ENCODE measurements around the gene ACSM2A.
"Not testable (repeated sequence)": the region's sequence is repeated elsewhere in the genome, so short reads cannot be mapped to it uniquely, and the experiment has no call there.

The ACSM2A gene

GRCh38 chr16:20451364-20451763 is at the start of gene ACSM2A:
TSS of gene ACSM2A (plus strand) at chr16:20451521. CDS start at chr16:20460115, 8,594 bp downstream.
- not testable (repeated sequence) for DNase-seq

- no peak for DNase-seq
Measured at GRCh38 chr16:20402651-20403050, 48.7 kb upstream of the ACSM2A start.

GRCh38 chr16:20404637-20405036 is 46.7 kb upstream of the ACSM2A start, which contains the start of gene PDILT:
TSS of gene PDILT (minus strand) at chr16:20404737. CDS start at chr16:20399300, 5,437 bp downstream.
- no peak for DNase-seq

GRCh38 chr16:20409398-20410120 is 41.8 kb upstream of the ACSM2A start, which contains the start of gene ACSM5:
TSS of gene ACSM5 (plus strand) at chr16:20409534. CDS start at chr16:20411485, 1,951 bp downstream.
- no peak for DNase-seq

- DNase-seq, result no peak
Measured at GRCh38 chr16:20410121-20410723, 41.1 kb upstream of the ACSM2A start.

GRCh38 chr16:20411055-20411454 is 40.3 kb upstream of the ACSM2A start:
- DNase-seq, result no peak

GRCh38 chr16:20415541-20415940 is 35.8 kb upstream of the ACSM2A start:
- no peak for DNase-seq

- not testable (repeated sequence) for DNase-seq
Measured at GRCh38 chr16:20419093-20419492, 32.2 kb upstream of the ACSM2A start.

GRCh38 chr16:20421748-20422147 is 29.6 kb upstream of the ACSM2A start:
- DNase-seq, result not testable (repeated sequence)

GRCh38 chr16:20423772-20424128 is 27.6 kb upstream of the ACSM2A start:
- DNase-seq, result not testable (repeated sequence)

GRCh38 chr16:20424129-20424866 is 27.0 kb upstream of the ACSM2A start:
- no peak for DNase-seq

GRCh38 chr16:20427401-20427797 is 23.9 kb upstream of the ACSM2A start:
- DNase-seq, result not testable (repeated sequence)

GRCh38 chr16:20429499-20429898 is 21.8 kb upstream of the ACSM2A start:
- not testable (repeated sequence) for DNase-seq

- not testable (repeated sequence) for DNase-seq
Measured at GRCh38 chr16:20430480-20430879, 20.8 kb upstream of the ACSM2A start.

- DNase-seq, result no peak
Measured at GRCh38 chr16:20430948-20431347, 20.4 kb upstream of the ACSM2A start.

GRCh38 chr16:20438950-20439349 is 12.4 kb upstream of the ACSM2A start:
- not testable (repeated sequence) for DNase-seq

- not testable (repeated sequence) for DNase-seq
Measured at GRCh38 chr16:20439820-20440231, 11.5 kb upstream of the ACSM2A start.

- DNase-seq, result not testable (repeated sequence)
Measured at GRCh38 chr16:20440731-20441130, 10.6 kb upstream of the ACSM2A start.

GRCh38 chr16:20441191-20441590 is 10.1 kb upstream of the ACSM2A start:
- no peak for DNase-seq

GRCh38 chr16:20441859-20442258 is 9.5 kb upstream of the ACSM2A start:
- not testable (repeated sequence) for DNase-seq

- DNase-seq, result not testable (repeated sequence)
Measured at GRCh38 chr16:20446652-20447393, 4.5 kb upstream of the ACSM2A start.

GRCh38 chr16:20453633-20454032 is 2.3 kb downstream of the ACSM2A start:
- not testable (repeated sequence) for DNase-seq

- not testable (repeated sequence) for DNase-seq
Measured at GRCh38 chr16:20459227-20459626, 7.9 kb downstream of the ACSM2A start.

Data from activated CD8-positive, alpha-beta memory T cell treated with anti-CD3 and anti-CD28 coated beads, Interleukin-2, amount 50 U/mL, for 48 hours (primary cell).